Gastrocnemius medialis (tissue), 4 donors: ENCODE measurements around the gene ZNF556.

Experiments
- POLR2A ChIP-seq, 2 donors: fragments of 450-650 bp; IDR thresholded peaks; one replicate each; pipeline ENCODE4 v1.6.1; 2017; ENCODE audit warnings: antibody characterized with exemption in 2 of 2, mild to moderate bottlenecking in 2 of 2, moderate library complexity in 2 of 2
- TF ChIP-seq, protein P1 (sequence below), 5 experiments: fragments of 450-650 bp in 3 of 5; fragments of 200-600 bp in 2 of 5; sonication (generic) in 2 of 5; IDR thresholded peaks in 4 of 5; conservative IDR thresholded peaks in 1 of 5; 1 replicate in 4 of 5; 2 replicates in 1 of 5; pipeline ENCODE4 v1.5.1; 2016 to 2019; ENCODE audit warnings: antibody characterized with exemption in 5 of 5, mild to moderate bottlenecking in 3 of 5, moderate library complexity in 3 of 5

DNA sequence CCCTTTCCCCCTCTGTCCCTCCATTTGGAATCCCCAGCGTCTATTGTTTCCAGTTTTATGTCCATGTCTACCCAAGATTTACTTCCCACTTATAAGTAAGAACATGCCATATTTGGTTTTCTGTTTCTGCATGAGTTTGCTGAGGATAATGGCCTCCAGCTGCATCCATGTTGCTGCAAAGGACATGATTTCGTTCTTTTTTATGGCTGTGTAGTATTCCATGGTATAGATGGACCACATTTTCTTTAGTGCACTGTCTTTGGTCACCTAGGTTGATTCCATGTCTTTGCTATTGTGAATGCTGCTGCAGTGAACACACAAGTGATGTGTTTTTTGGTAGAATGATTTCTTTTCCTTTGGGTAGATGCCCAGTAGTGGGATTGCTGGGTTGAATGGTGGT lies 22.0 kb upstream of the ZNF556 start:
- no peak for TF ChIP-seq POLR2A (IDR thresholded peaks at IDR 0.05)
- TF ChIP-seq, protein P1, sequence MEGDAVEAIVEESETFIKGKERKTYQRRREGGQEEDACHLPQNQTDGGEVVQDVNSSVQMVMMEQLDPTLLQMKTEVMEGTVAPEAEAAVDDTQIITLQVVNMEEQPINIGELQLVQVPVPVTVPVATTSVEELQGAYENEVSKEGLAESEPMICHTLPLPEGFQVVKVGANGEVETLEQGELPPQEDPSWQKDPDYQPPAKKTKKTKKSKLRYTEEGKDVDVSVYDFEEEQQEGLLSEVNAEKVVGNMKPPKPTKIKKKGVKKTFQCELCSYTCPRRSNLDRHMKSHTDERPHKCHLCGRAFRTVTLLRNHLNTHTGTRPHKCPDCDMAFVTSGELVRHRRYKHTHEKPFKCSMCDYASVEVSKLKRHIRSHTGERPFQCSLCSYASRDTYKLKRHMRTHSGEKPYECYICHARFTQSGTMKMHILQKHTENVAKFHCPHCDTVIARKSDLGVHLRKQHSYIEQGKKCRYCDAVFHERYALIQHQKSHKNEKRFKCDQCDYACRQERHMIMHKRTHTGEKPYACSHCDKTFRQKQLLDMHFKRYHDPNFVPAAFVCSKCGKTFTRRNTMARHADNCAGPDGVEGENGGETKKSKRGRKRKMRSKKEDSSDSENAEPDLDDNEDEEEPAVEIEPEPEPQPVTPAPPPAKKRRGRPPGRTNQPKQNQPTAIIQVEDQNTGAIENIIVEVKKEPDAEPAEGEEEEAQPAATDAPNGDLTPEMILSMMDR (IDR thresholded peaks at IDR 0.05 in 4 of 5, conservative IDR thresholded peaks at IDR 0.05 in 1 of 5) = no peak
